Activated CD4-positive, alpha-beta T cell treated with anti-CD3 and anti-CD28 coated beads for 48 hours (primary cell): Measurements from ENCODE around the gene CLDN22.
"Not testable (repeated sequence)": the region's sequence is repeated elsewhere in the genome, so short reads cannot be mapped to it uniquely, and the experiment has no call there.

Experiments
- DNase-seq: peaks from one replicate; pipeline ENCODE4 v3.0.0-alpha.2; 2020

Gene CLDN22

DNA sequence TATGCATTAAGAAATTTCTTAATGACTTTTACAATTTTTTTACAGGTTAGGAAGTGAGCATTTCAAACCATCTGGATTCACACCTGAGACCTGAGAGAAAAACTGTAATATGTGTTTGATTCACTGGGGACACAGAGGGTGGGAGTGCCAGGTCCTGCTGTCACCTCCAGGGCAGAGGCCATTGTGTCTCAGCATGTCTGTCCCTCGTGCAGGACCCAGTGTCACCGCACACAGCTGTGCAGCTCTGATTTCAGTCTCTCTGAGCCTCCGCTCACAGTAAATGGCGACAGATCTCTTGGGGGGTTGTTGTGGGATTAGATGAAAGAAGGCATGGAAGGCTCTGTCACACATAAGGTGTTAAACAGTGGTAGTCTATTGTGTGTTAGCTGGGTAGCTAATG lies 25.2 kb upstream of the CLDN22 start:
- no peak for DNase-seq

- DNase-seq = no peak
Observed at GRCh38 chr4:183344523-183345255, 24.6 kb upstream of the CLDN22 start.

DNA sequence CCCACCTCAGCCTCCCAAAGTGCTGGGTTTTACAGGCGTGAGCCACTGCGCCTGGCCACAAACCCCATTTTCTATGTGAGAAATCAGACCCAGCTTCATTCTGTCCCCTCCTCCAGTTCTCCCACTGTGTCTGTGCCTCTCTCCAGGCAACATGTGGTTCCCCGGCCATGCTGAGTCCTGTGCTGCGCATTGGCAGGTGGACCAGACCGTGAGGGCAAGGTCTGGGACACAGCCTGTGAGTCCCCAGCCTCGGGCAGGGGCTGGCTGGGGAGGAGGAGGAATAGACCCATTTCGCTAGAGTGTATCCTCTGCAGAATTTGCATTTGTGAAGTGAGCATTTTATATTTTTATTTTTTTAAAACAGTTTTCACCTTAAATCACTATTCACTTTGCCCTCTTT lies 23.7 kb upstream of the CLDN22 start:
- no peak for DNase-seq

DNA sequence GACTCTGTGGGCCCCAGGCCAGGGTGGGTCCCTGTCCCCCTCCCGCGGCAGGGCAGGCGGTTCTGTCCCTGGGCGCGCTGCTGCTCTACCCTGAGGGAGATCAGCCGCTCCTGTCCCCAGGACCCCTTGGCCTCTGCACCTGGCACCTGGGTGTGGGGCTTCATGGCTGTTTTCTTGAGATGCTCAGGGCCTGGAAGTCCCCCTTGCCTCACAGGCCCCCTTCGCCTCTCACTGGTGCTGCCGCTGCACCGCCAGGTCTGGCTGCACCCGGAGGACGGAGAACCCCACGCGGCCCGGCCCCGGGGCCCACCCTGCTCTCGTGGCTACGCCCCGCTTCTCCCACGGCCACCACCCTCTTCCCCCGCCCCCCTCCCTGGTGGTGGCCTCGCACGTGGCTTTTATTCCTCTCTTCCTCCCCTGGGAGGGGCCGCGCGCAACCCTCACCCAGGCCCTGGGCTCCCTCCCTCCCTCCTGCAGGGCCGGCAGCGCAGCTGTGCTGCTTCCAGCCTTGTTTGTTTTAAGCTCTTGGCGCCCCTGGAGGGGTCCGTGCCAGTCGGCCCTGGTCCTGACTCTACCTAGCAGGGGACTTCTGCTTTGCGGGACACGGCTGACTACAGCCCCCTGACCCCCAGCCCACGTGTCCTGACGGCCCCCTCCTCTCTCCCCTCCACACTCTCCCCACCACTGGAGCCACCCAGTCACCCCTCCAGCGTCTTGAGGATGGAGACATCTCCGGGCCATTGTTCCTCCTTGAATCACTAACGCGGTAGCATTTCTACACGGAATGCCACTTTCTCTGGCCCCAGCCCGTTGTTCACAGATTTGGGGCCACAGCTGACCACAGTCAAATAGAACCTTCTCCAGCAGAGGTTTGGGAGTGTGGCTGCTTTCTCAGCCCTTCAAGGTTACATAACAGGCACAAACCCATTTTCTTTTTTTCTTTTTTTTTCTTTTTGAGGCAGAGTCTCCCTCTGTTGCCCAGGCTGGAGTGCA lies 22.8 kb upstream of the CLDN22 start:
- DNase-seq = no peak

GRCh38 chr4:183337833-183338232 lies 17.8 kb upstream of the CLDN22 start:
- no peak for DNase-seq

DNA sequence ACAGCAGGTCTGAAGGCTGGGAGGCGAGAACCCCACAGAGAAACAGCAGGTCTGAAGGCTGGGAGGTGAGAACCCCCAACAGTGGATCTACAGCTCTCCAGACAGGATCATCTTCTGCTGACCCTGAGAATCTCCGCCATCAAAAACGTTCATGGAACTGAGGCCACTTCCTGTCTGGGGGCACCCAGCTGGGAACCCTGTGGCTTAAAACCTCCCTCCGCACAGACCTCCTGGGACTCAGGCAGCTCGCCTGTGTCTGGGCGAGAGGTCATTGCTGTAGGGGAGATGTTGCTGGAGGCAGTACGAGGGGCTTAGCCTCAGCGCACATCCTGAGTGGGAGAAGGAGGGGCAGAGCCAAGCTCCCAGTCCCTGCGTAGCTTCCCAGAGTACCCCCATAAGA lies 17.3 kb upstream of the CLDN22 start:
- DNase-seq = no peak

GRCh38 chr4:183335369-183335940 lies 15.4 kb upstream of the CLDN22 start:
- no peak for DNase-seq

GRCh38 chr4:183333983-183334382 lies 13.9 kb upstream of the CLDN22 start:
- DNase-seq = no peak

DNA sequence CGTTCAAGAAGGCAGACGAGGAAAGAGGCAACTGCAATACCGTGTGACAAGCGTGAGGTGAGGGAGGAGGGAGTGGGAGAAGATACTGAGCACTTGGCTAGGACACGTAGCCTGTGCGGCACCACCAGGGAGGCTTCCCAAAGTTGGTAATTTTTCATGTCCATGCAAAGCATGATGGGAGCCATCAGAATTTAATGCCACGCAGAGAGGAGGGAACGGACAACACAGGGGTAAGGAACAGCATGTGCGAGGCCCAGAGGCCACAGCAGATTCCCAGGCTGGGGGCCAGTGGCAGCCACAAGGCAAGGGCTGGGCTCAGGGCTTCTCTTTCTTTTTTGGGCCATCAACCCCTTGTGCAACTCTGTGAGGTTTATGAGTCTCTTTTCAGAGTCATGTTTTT lies 13.1 kb upstream of the CLDN22 start:
- no peak for DNase-seq

- no peak for DNase-seq
Observed at GRCh38 chr4:183332447-183332846, 12.4 kb upstream of the CLDN22 start.

DNA sequence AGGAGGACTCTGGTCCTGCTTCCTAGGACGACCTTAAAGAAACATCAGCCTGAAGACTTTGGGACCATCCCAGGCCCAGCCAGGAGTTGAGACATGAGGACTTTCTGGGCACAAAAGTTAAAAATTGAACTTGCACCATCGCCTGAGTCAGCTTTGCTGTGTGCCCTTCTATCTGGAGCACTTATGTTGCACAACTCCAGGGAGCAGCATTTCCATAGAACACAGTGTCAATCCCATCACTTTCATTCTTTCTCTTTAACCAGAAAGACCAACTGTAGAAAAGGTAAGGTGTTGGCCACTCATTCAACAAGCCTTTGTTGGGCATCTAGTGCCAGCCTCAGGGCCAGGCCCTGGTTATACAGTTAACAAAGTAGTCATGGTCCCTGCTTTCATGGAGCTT lies 10.8 kb upstream of the CLDN22 start:
- no peak for DNase-seq

DNA sequence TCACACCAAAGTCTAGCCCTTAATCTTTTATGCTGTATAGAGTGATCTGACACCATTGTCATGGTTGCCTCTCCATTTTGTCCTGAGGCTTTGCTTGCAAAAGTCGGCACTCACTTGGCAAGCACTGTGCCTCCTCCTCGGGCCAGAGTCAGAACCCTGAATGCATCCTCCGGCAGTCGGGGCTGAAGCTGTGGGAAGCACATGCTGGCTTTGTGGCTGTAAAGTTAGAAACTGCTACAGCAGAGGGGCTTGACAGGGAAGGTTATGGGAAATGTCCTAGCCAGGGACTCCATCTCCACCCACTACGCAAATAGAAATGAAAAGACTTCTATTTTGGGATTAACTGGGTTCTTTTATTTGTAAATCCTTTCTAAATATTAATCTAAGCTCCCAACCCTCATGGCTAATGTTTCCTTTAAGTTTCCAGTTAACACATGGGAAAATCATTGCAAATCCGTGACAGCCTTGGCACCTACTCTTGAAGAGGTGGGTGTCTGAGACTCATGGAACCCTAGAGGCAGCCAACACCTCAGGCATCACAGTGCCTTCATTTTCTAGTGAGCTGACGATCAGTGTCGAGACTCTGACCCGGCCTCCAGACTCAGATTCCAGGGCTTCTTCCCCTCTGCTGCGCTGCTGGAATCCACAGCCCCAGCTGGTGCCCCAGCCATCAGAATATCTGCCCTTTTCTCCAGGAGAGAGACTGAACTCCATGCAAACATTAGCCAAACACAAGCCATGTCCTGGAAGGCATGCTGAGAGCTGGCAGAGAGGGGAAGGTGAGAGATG lies 10.1 kb upstream of the CLDN22 start:
- no peak for DNase-seq

- DNase-seq = no peak
Observed at GRCh38 chr4:183329244-183329643, 9.2 kb upstream of the CLDN22 start.

- DNase-seq = no peak
Observed at GRCh38 chr4:183328832-183329231, 8.8 kb upstream of the CLDN22 start.

GRCh38 chr4:183327827-183328226 lies 7.8 kb upstream of the CLDN22 start:
- DNase-seq = no peak

- no peak for DNase-seq
Observed at GRCh38 chr4:183326853-183327252, 6.8 kb upstream of the CLDN22 start.

DNA sequence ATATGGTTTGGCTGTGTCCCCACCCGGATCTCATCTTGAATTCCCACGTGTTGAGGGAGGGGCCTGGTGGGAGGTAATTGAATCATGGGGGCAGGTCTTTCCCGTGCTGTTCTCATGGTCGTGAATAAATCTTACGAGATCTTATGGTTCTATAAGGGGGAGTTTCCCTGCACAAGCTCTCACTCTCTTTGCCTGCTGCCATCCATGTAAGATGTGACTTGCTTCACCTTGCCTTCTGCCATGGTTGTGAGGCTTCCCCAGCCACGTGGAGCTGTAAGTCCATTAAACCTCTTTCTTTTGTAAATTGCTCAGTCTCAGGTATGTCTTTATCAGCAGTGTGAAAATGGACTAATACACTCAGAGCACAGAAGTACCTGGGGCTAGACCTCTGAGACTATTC lies 6.3 kb upstream of the CLDN22 start:
- not testable (repeated sequence) for DNase-seq

- no peak for DNase-seq
Observed at GRCh38 chr4:183324619-183325018, 4.5 kb upstream of the CLDN22 start.

DNA sequence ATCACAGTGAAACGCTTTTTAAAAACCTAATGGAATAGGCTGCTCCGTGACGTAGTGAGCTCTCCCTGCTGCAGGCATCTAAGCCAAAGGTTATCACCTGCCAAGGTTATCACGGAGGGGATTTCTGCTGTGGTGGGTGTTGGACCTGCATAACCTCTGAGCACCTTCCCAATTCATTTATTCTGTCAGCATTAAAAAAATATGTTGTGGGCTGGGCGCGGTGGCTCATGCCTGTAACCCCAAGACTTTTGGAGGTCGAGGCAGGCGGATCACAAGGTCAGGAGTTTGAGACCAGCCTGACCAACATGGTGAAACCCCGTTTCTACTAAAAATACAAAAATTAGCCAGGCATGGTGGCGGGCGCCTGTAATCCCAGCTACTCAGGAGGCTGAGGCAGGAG lies 4.0 kb upstream of the CLDN22 start:
- not testable (repeated sequence) for DNase-seq

GRCh38 chr4:183323295-183323694 lies 3.2 kb upstream of the CLDN22 start:
- no peak for DNase-seq

DNA sequence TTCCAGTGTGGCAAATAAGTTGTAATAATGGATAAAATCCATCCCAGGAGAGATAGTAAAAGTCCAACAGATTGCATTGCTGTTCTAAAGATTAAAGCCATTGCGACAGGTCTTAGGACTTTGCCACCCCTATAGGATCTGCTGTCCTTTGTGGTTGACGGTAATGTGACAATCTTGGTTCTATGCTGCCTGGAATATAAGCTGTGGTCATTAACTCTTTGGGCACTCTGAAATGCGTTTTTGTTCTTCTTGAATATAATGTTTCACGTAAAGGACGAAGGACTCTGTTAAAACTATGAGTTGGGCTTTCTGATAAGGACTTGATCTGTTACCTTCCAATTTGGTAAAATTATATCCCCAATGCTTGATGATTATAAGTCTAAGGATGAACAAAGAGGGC lies 2.2 kb upstream of the CLDN22 start, which contains the start of gene CLDN24:
Gene CLDN24 (minus strand): TSS at position 101 of the 400 bp plus-strand sequence. CDS start 0 bp downstream, at position 101.
- no peak for DNase-seq

GRCh38 chr4:183321516-183321915 lies 1.4 kb upstream of the CLDN22 start:
- no peak for DNase-seq

DNA sequence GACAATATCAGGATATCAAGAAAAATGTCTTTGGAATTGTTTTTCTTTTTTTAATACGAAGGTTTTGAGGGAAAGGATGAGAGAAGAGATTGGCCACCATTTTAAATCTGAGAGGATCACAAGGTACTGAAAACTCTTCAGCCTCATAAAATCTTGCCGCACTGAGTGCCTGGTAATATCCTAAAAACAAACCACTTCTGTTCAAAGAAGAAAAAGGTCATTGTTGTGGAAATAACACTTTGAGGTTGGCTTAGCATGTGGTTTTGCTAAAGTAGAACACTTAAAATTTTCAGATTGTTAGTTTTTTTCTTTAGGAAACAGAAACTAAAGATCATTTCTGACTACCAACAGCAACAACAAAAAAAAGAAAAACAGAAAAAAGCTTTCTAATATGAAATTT lies 1.0 kb upstream of the CLDN22 start:
- no peak for DNase-seq
